ENCODE data around the gene COMMD6.

GRCh38 chr13:75506018-75506417 lies 31.6 kb downstream of the COMMD6 start:
- TF ChIP-seq, protein P1, sequence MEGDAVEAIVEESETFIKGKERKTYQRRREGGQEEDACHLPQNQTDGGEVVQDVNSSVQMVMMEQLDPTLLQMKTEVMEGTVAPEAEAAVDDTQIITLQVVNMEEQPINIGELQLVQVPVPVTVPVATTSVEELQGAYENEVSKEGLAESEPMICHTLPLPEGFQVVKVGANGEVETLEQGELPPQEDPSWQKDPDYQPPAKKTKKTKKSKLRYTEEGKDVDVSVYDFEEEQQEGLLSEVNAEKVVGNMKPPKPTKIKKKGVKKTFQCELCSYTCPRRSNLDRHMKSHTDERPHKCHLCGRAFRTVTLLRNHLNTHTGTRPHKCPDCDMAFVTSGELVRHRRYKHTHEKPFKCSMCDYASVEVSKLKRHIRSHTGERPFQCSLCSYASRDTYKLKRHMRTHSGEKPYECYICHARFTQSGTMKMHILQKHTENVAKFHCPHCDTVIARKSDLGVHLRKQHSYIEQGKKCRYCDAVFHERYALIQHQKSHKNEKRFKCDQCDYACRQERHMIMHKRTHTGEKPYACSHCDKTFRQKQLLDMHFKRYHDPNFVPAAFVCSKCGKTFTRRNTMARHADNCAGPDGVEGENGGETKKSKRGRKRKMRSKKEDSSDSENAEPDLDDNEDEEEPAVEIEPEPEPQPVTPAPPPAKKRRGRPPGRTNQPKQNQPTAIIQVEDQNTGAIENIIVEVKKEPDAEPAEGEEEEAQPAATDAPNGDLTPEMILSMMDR (conservative IDR thresholded peaks at IDR 0.05; ENCODE audit: low read length), result no peak
- no peak for TF ChIP-seq EZH2phosphoT487 (IDR thresholded peaks at IDR 0.05; ENCODE audit: borderline replicate concordance)

Measured in Loucy (cell line).